Neural cell (in vitro differentiated cells): ENCODE results near the gene DNAH8. TPM values are rescaled to one million over a fixed set of nuclear protein-coding genes. Genes with fewer than 3 reads are reported as not detected.

Experiments used
- H2AFZ ChIP-seq: fragments of 200-600, 300-800 bp; sonication (generic), shearing (Covaris generic); 2 replicates; pipeline ENCODE4 v1.6.0; 2014; ENCODE audit warnings: low read depth, mild to moderate bottlenecking, antibody characterized with exemption, low read length, moderate library complexity
- H3F3A ChIP-seq: fragments of 200-600 bp; shearing (Covaris generic); 2 replicates; pipeline ENCODE4 v1.6.1; 2016; ENCODE audit warnings: mild to moderate bottlenecking, moderate library complexity, mixed read lengths, antibody characterized with exemption, low read length; ENCODE audit not compliant: insufficient read depth, poor library complexity, severe bottlenecking
- H3K27ac ChIP-seq: fragments of 200-600, 300-800 bp; sonication (generic), shearing (Covaris generic); 2 replicates; pipeline ENCODE4 v1.5.1; 2014; ENCODE audit warnings: mild to moderate bottlenecking, low read length, moderate library complexity
- H3K27me3 ChIP-seq: fragments of 300-800, 200-600 bp; sonication (generic), shearing (Covaris generic); 2 replicates; pipeline ENCODE4 v1.6.0; 2014; ENCODE audit warnings: mild to moderate bottlenecking, low read depth, low read length, moderate library complexity; ENCODE audit not compliant: insufficient read depth
- H3K36me3 ChIP-seq: fragments of 300-800, 200-600 bp; sonication (generic), shearing (Covaris generic); 2 replicates; pipeline ENCODE4 v1.5.1; 2014; ENCODE audit warnings: mild to moderate bottlenecking, antibody characterized with exemption, low read length, moderate library complexity; ENCODE audit not compliant: insufficient read depth
- H3K4me2 ChIP-seq: fragments of 300-800, 200-600 bp; sonication (generic), shearing (Covaris generic); 2 replicates; pipeline ENCODE4 v1.6.0; 2014; ENCODE audit warnings: mild to moderate bottlenecking, low read length
- H3K4me3 ChIP-seq: fragments of 300-800, 200-600 bp; sonication (generic), shearing (Covaris generic); 2 replicates; pipeline ENCODE4 v1.5.1; 2014; ENCODE audit warnings: mild to moderate bottlenecking, low read length, moderate library complexity
- H3K79me2 ChIP-seq: fragments of 200-600 bp; shearing (Covaris generic); replicated peaks from 2 replicates; pipeline ENCODE4 v1.6.0; 2014; ENCODE audit warnings: mild to moderate bottlenecking, low read length, moderate library complexity; ENCODE audit not compliant: insufficient read depth
- H3K9ac ChIP-seq: fragments of 300-800, 200-600 bp; sonication (generic), shearing (Covaris generic); 2 replicates; pipeline ENCODE4 v1.6.1; 2016; ENCODE audit warnings: mild to moderate bottlenecking, low read length, mixed read lengths
- H3K9me2 ChIP-seq: fragments of 200-600 bp; shearing (Covaris generic); 2 replicates; pipeline ENCODE4 v1.6.1; 2016; ENCODE audit warnings: mild to moderate bottlenecking, low read length, mixed read lengths; ENCODE audit not compliant: insufficient read depth
- H3K9me3 ChIP-seq: fragments of 200-600, 300-800 bp; sonication (generic), shearing (Covaris generic); 2 replicates; pipeline ENCODE4 v1.6.1; 2016; ENCODE audit warnings: mild to moderate bottlenecking, mixed run types, low read length, moderate library complexity, mixed read lengths
- H4K20me1 ChIP-seq: fragments of 200-600 bp; shearing (Covaris generic); 2 replicates; pipeline ENCODE4 v1.6.1; 2016; ENCODE audit warnings: mild to moderate bottlenecking, mixed run types; ENCODE audit not compliant: insufficient read depth
- CTCF ChIP-seq: fragments of 450-650 bp; IDR thresholded peaks from 2 replicates; pipeline ENCODE4 v1.5.1; 2014; ENCODE audit warnings: antibody characterized with exemption, mild to moderate bottlenecking, moderate library complexity; ENCODE audit not compliant: poor library complexity, severe bottlenecking
- EP300 ChIP-seq: fragments of 450-650 bp; conservative IDR thresholded peaks from 2 replicates; pipeline ENCODE4 v1.6.1; 2014; ENCODE audit warnings: antibody characterized with exemption, mild to moderate bottlenecking, moderate library complexity; ENCODE audit not compliant: poor library complexity, severe bottlenecking
- EZH2 ChIP-seq: fragments of 200-600, 300-800 bp; shearing (Covaris generic), sonication (generic); IDR thresholded peaks from 2 replicates; pipeline ENCODE4 v1.6.1; 2014; ENCODE audit warnings: antibody characterized with exemption, low read length, borderline replicate concordance, mild to moderate bottlenecking; ENCODE audit not compliant: insufficient read depth, poor library complexity, severe bottlenecking
- MXI1 ChIP-seq: fragments of 450-650 bp; conservative IDR thresholded peaks from 2 replicates; pipeline ENCODE4 v1.6.1; 2014; ENCODE audit warnings: antibody characterized with exemption, mild to moderate bottlenecking; ENCODE audit not compliant: poor library complexity, severe bottlenecking
- POLR2AphosphoS5 ChIP-seq: IDR thresholded peaks from 2 replicates; pipeline ENCODE4 v1.6.1; 2012
- RAD21 ChIP-seq: fragments of 450-650 bp; conservative IDR thresholded peaks from 2 replicates; pipeline ENCODE4 v1.6.1; 2014; ENCODE audit warnings: antibody characterized with exemption, mild to moderate bottlenecking, moderate library complexity
- REST ChIP-seq: IDR thresholded peaks from 2 replicates; pipeline ENCODE4 v1.6.1; 2012; ENCODE audit warnings: borderline replicate concordance
- SMC3 ChIP-seq: fragments of 450-650 bp; conservative IDR thresholded peaks from 2 replicates; pipeline ENCODE4 v1.6.1; 2014; ENCODE audit warnings: antibody characterized with exemption, mild to moderate bottlenecking, moderate library complexity; ENCODE audit not compliant: poor library complexity
- TAF1 ChIP-seq: IDR thresholded peaks from 2 replicates; pipeline ENCODE4 v1.6.1; 2012; ENCODE audit warnings: low read depth
- polyA plus RNA-seq: library from polyadenylated mRNA; depleted of rRNA; stranded (reverse); fragments of >200 nt; gene quantifications from 2 replicates; pipeline ENCODE4 v1.2.3, GENCODE V29; 2014

The DNAH8 gene
- polyA plus RNA-seq, 1 donor from 2014 or later = 0.07 TPM

DNA sequence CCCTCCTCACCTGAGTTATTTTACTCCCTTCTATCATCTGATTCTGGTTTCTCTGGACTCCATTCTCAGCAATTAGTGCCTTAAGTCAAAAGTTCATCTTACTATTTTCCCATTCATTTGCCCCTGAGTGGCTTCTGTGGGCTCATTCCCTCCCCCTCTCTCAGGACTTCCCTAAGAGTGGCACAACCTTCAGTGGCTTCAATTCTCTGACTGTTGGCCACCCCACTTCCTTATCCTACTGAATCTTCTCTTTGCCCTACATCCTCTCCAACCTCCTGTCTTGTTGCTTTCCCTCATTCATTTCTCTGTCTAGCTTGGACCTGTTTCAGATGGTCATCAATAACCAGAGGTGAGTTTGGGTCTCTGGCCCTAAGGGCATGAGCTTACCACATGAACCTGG is 272.4 kb downstream of the DNAH8 start:
- Histone ChIP-seq H3K27ac (peak overlapping the region; percentile 87), H3K4me2 (no peak overlapping the region), H3K79me2 (no peaks in the 10 kb centered on the region), H4K20me1 (no peaks in the 10 kb centered on the region), H3K9me3 (no peaks in the 10 kb centered on the region), H3K27me3 (no peaks in the 10 kb centered on the region), H3K36me3 (no peaks in the 10 kb centered on the region), H3K4me3 (no peak overlapping the region), H3K9me2 (no peaks in the 10 kb centered on the region), H2AFZ (no peak overlapping the region), H3K9ac (no peak overlapping the region), H3F3A (peaks cover 7% of the 10 kb centered on the region)
- TF ChIP-seq MXI1 = no peak
- TF ChIP-seq TAF1 = no peak
- no peak for TF ChIP-seq SMC3
- no peak for TF ChIP-seq RAD21
- TF ChIP-seq POLR2AphosphoS5 = no peak
- TF ChIP-seq EP300 = no peak
- TF ChIP-seq REST = no peak
- TF ChIP-seq EZH2 = no peak
- TF ChIP-seq CTCF = no peak

DNA sequence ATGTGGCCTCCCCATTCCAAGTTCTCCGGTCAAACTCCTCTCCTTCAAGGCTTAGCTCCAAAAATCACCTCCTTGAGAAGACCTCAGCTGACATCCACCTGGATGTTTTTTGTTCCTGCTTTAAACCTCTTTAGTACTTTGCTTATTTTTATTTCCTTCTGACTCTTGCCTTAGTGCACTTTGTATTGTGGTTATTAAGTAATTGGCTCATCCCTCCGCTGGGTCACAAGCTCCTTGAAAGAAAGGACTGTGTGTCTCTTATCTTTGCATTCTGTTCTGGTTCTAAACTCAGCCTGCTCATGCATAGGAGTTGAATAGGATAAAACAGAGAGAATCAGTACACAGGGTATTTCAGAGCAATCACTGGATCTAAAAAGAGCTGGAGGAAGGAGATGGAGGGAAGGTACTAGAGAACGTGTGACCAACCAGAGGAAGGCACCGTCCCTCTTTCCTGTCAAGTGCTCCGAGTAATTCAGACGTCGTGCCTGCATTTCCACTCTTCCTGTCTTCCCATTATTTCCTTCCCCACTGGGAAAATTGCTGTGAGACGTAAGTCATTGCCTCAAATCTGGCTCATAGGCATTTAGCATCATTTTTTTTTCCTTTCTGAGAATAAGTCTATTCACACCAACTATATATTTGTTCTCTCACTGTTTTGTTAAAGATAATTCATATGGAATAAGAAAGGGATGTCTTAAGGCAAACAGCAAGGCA is 273.8 kb downstream of the DNAH8 start:
- Histone ChIP-seq H3K9me2 (no peaks in the 10 kb centered on the region), H3K9me3 (no peaks in the 10 kb centered on the region), H2AFZ (peak overlapping the region; percentile 48), H3K27me3 (no peaks in the 10 kb centered on the region), H4K20me1 (no peaks in the 10 kb centered on the region), H3K4me3 (peak overlapping the region; percentile 46), H3F3A (peaks cover 7% of the 10 kb centered on the region), H3K36me3 (no peaks in the 10 kb centered on the region), H3K27ac (peak overlapping the region; percentile 87), H3K9ac (peak overlapping the region; percentile 36), H3K4me2 (peak overlapping the region; percentile 50), H3K79me2 (no peaks in the 10 kb centered on the region)
- no peak for TF ChIP-seq MXI1
- no peak for TF ChIP-seq EZH2
- peak; percentile 80 for TF ChIP-seq EP300
- no peak for TF ChIP-seq TAF1
- TF ChIP-seq REST = peak; percentile 97
- no peak for TF ChIP-seq RAD21
- peak; percentile 12 for TF ChIP-seq CTCF
- no peak for TF ChIP-seq SMC3
- TF ChIP-seq POLR2AphosphoS5 = peak; percentile 86
